Mammary microvascular endothelial cell (primary cell): ENCODE results near the gene RSPO1. TPM values are rescaled to one million over a fixed set of nuclear protein-coding genes. Genes with fewer than 3 reads are reported as not detected.

Experiments
- total RNA-seq: library from RNA; depleted of rRNA; stranded (reverse); fragments of >200 nt; gene quantifications from 2 replicates; pipeline ENCODE4 v1.2.3, GENCODE V29; 2015

Gene RSPO1
- total RNA-seq: not detected in 2 replicates

DNA sequence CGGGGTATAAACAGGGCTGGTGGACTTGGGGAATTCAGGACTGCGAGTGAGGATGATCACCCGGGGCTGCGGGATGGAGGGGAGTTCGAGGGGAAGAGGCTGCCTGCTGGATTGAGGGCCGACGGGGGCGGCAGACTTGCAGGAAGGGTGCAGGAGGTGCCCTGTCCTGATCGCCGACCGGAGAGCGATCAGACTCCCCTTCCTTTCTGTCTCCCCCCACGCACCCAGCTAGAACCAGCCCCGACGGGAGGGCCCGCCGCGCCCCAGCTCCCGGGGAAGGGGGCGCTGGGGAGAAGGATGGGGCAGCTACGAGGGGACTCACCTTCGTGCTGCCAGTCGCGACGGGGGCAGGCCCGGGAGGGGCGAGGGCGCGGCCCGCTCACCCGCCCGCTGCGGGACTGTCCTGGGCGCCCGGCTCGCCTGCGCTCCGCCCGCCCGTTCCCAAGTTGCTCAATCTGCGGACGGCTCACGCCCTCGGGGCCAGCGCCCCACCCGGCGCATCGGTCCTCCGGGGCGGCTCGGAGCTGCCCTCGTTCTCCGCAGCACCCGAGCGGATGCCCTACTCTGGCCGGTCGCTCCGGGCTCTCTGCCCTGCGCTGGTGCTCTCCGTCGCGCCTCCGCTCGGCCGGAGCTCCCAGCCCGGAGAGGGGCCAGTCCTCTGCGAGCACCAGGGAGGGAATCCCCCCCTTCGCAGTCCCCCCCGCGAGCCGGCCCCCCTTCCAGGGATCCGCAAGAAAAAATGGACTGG is at the start of gene RSPO1:
Gene RSPO1, minus strand, starts transcription at position 649 of the 748 bp plus-strand sequence. CDS start 5,231 bp downstream, outside the sequence.

DNA sequence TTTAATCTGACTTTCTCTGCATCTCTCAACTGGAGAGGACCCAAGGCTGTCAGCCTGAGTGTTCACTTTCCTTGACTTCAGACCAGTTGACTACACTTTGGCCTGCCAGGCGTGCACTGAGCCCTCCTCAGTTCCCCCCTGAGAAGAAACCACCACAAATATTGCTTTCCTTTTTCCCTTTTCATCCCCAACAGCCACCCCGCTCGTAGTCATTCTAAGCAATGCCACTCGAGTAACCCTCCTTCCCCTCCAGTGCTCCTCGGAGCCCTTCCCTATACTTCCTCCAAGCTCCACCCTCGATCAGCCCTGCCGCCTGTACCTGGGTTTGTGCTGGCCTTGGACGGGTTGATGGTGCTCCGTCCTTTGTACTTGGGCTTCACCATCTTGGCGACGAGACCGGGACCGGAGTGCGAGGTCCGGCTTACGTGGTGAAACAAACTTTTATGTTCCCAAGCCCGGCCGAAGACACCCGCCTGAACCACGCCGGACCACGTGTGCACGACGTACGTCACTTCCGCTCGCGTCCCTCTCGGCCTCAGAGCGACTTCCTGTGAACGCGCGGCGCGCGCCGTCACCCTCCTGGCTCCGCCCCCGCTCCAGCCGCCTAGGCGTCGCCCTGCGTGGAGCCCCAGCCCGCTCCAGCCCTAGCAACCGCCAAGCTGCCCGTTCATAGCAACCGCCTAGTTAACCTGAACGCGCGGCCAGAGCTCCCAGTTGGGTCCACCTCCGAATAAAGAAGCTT is 39.1 kb downstream of the RSPO1 start, which contains the start of gene GNL2:
Gene GNL2, minus strand, starts transcription at position 498 of the 742 bp plus-strand sequence. Its CDS starts 115 bp downstream, at position 383.

Other genes starting within 250 kb of the RSPO1 start
- 4.2 and 5.7 TPM in 2 replicates for gene ZC3H12A, start 160.3 kb downstream of the RSPO1 start, total RNA-seq
- gene MEAF6, start 120.1 kb downstream of the RSPO1 start, total RNA-seq: 58.8 and 85.2 TPM in 2 replicates
- 7.9 and 11.3 TPM in 2 replicates for gene SNIP1, start 80.6 kb downstream of the RSPO1 start, total RNA-seq
- 0.20 and 0.34 TPM in 2 replicates for gene DNALI1, start 78.0 kb downstream of the RSPO1 start, total RNA-seq
- 30.7 and 33.2 TPM in 2 replicates for gene GNL2, start 39.0 kb downstream of the RSPO1 start, total RNA-seq
- 31.5 and 34.0 TPM in 2 replicates for gene CDCA8, start 57.6 kb upstream of the RSPO1 start, total RNA-seq
- not detected in 2 replicates for gene EPHA10, start 130.2 kb upstream of the RSPO1 start, total RNA-seq
- gene MANEAL, start 159.0 kb upstream of the RSPO1 start, total RNA-seq: 0.40 and 0.59 TPM in 2 replicates
- 56.0 and 68.2 TPM in 2 replicates for gene C1orf122, start 172.9 kb upstream of the RSPO1 start, total RNA-seq
- gene YRDC, start 173.3 kb upstream of the RSPO1 start, total RNA-seq: 26.6 and 30.7 TPM in 2 replicates
- gene MTF1, start 224.7 kb upstream of the RSPO1 start, total RNA-seq: 2.1 and 2.4 TPM in 2 replicates